IPS-18c (cell line): Measurements from ENCODE around the gene PDE6H.

Experiments
- H3K4me3 ChIP-seq: 2 replicates; pipeline ENCODE4 v1.7.0; 2013; ENCODE audit warnings: low read depth, mild to moderate bottlenecking, low read length, moderate library complexity; ENCODE audit not compliant: insufficient read depth
- H3K9me3 ChIP-seq: one replicate; pipeline ENCODE4 v1.6.1; 2013; ENCODE audit warnings: mild to moderate bottlenecking, low read length, moderate library complexity; ENCODE audit not compliant: control insufficient read depth, insufficient read depth

Gene PDE6H

GRCh38 chr12:15014708-15015107 is 41.9 kb downstream of the PDE6H start:
- Histone ChIP-seq H3K9me3 (no peaks in the 10 kb centered on the region), H3K4me3 (no peak overlapping the region)

- Histone ChIP-seq H3K9me3 (no peaks in the 10 kb centered on the region), H3K4me3 (no peak overlapping the region)
Measured at GRCh38 chr12:15015121-15015520, 42.3 kb downstream of the PDE6H start.

GRCh38 chr12:15020156-15020555 is 47.3 kb downstream of the PDE6H start:
- Histone ChIP-seq H3K9me3 (no peaks in the 10 kb centered on the region), H3K4me3 (no peak overlapping the region)
